Osteocyte (in vitro differentiated cells): Measurements from ENCODE around the gene PCED1B. TPM values are rescaled to one million over a fixed set of nuclear protein-coding genes. Genes with fewer than 3 reads are reported as not detected.

ENCODE experiments used
- DNase-seq: peaks from one replicate; pipeline ENCODE4 v3.0.0; 2021; ENCODE audit warnings: mixed read lengths; ENCODE audit not compliant: unreplicated experiment; ENCODE audit errors: extremely low spot score
- H3K27ac Mint-ChIP-seq: one replicate; pipeline ENCODE4 v1.8.0; 2021; ENCODE audit warnings: mild to moderate bottlenecking, mixed read lengths; ENCODE audit not compliant: unreplicated experiment
- H3K27me3 Mint-ChIP-seq: one replicate; pipeline ENCODE4 v1.8.0; 2021; ENCODE audit warnings: mixed read lengths; ENCODE audit not compliant: unreplicated experiment
- H3K36me3 Mint-ChIP-seq: one replicate; pipeline ENCODE4 v1.8.0; 2021; ENCODE audit warnings: mixed read lengths; ENCODE audit not compliant: unreplicated experiment
- H3K4me1 Mint-ChIP-seq: one replicate; pipeline ENCODE4 v1.8.0; 2021; ENCODE audit warnings: mixed read lengths; ENCODE audit not compliant: unreplicated experiment
- H3K4me3 Mint-ChIP-seq: one replicate; pipeline ENCODE4 v1.8.0; 2021; ENCODE audit warnings: mild to moderate bottlenecking, moderate library complexity, mixed read lengths; ENCODE audit not compliant: unreplicated experiment
- H3K9me3 Mint-ChIP-seq: one replicate; pipeline ENCODE4 v1.8.0; 2021; ENCODE audit warnings: mixed read lengths; ENCODE audit not compliant: unreplicated experiment
- total RNA-seq: library from RNA; stranded (reverse); gene quantifications from 2 replicates; pipeline ENCODE4 v1.2.1, GENCODE V29; 2021
- TF ChIP-seq, protein P1 (sequence below): fragments of 200-600 bp; sonication (generic); IDR thresholded peaks from 2 replicates; pipeline ENCODE4 v1.5.0; 2021; ENCODE audit warnings: antibody characterized with exemption, mild to moderate bottlenecking, moderate library complexity

PCED1B gene
- total RNA-seq, 1 donor from 2014 or later, result 1.6 TPM

DNA sequence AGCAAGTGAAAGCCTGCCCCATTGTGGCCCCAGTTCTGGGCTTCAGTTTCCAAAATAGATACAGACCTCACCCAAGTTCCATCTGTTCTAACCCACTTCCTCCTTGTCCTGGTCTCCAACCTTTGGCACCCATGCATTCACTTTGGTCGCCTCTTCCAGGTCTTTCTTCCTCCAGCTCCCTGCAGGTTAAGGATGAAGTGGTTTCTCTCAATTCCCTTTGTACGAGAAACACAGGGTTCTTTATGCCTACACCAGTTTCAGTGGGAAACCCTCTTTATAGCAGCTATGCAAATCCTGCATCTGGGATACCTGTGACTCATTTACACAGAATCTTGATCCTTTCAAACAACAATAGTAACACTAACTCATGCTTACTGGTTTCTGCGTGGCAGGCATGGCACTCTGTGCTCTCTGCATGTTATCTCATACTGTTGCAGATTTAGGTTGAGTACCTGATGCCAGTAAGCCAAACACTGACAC lies 110.9 kb downstream of the PCED1B start:
- TF ChIP-seq, protein P1, sequence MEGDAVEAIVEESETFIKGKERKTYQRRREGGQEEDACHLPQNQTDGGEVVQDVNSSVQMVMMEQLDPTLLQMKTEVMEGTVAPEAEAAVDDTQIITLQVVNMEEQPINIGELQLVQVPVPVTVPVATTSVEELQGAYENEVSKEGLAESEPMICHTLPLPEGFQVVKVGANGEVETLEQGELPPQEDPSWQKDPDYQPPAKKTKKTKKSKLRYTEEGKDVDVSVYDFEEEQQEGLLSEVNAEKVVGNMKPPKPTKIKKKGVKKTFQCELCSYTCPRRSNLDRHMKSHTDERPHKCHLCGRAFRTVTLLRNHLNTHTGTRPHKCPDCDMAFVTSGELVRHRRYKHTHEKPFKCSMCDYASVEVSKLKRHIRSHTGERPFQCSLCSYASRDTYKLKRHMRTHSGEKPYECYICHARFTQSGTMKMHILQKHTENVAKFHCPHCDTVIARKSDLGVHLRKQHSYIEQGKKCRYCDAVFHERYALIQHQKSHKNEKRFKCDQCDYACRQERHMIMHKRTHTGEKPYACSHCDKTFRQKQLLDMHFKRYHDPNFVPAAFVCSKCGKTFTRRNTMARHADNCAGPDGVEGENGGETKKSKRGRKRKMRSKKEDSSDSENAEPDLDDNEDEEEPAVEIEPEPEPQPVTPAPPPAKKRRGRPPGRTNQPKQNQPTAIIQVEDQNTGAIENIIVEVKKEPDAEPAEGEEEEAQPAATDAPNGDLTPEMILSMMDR, result no peak
- Mint-ChIP-seq H3K36me3 (no peaks in the 10 kb centered on the region), H3K27ac (no peak overlapping the region), H3K4me3 (no peak overlapping the region), H3K4me1 (peaks cover 27% of the 10 kb centered on the region), H3K9me3 (no peaks in the 10 kb centered on the region), H3K27me3 (no peaks in the 10 kb centered on the region)
- no peak for DNase-seq

- TF ChIP-seq, protein P1, result no peak
- Mint-ChIP-seq H3K27ac (no peak overlapping the region), H3K9me3 (no peaks in the 10 kb centered on the region), H3K27me3 (no peaks in the 10 kb centered on the region), H3K4me3 (no peak overlapping the region), H3K36me3 (no peaks in the 10 kb centered on the region), H3K4me1 (peaks cover 27% of the 10 kb centered on the region)
- DNase-seq, result no peak
Measured at GRCh38 chr12:47190905-47191304, 111.5 kb downstream of the PCED1B start.

GRCh38 chr12:47192051-47192450 lies 112.6 kb downstream of the PCED1B start:
- no peak overlapping the region for H3K4me3 Mint-ChIP-seq

GRCh38 chr12:47193066-47193465 lies 113.6 kb downstream of the PCED1B start:
- Mint-ChIP-seq H3K27ac (no peak overlapping the region), H3K27me3 (no peaks in the 10 kb centered on the region), H3K4me3 (no peak overlapping the region), H3K4me1 (peaks cover 27% of the 10 kb centered on the region), H3K9me3 (no peaks in the 10 kb centered on the region), H3K36me3 (no peaks in the 10 kb centered on the region)
- TF ChIP-seq, protein P1, result no peak
- no peak for DNase-seq

More at GRCh38 chr12:47192051-47192450, 112.6 kb downstream of the PCED1B start:
- Mint-ChIP-seq H3K4me1 (peaks cover 27% of the 10 kb centered on the region), H3K27ac (no peak overlapping the region), H3K27me3 (no peaks in the 10 kb centered on the region), H3K9me3 (no peaks in the 10 kb centered on the region), H3K36me3 (no peaks in the 10 kb centered on the region)
- no peak for DNase-seq
- TF ChIP-seq, protein P1, result no peak

- no peaks in the 10 kb centered on the region for H3K27me3 Mint-ChIP-seq
- TF ChIP-seq, protein P1, result no peak
- H3K9me3 Mint-ChIP-seq, result no peaks in the 10 kb centered on the region
- no peak overlapping the region for H3K27ac Mint-ChIP-seq
- no peaks in the 10 kb centered on the region for H3K36me3 Mint-ChIP-seq
- no peak for DNase-seq
- H3K4me3 Mint-ChIP-seq, result no peak overlapping the region
- peaks cover 16% of the 10 kb centered on the region for H3K4me1 Mint-ChIP-seq
Measured at GRCh38 chr12:47194501-47194900, 115.1 kb downstream of the PCED1B start.
